Measurements from ENCODE around the gene PLXNA1. TPM values are rescaled to one million over a fixed set of nuclear protein-coding genes. Genes with fewer than 3 reads are reported as not detected.

The PLXNA1 gene
- total RNA-seq, 1 experiment from 2014 or later = 30.3 TPM

GRCh38 chr3:127022849-127023248 is 39.9 kb downstream of the PLXNA1 start:
- no peaks in the 10 kb centered on the region for H3K27me3 ChIP-seq (ENCODE audit: insufficient read depth, low read length)
- DNase-seq (ENCODE audit: low read depth, low spot score) = no peak
- no peaks in the 10 kb centered on the region for H3K79me2 ChIP-seq (ENCODE audit: insufficient read depth, low read length)
- ChIA-PET CTCF (no interaction called here), POLR2A (no interaction called here), RAD21 (ENCODE audit: low non-redundant PET in 1 of 2, low total read pairs in 2 of 2, uncharacterized antibody in 2 of 2, unreplicated experiment in 2 of 2) (no interaction called here)
- H4K20me1 ChIP-seq (ENCODE audit: insufficient read depth) = no peaks in the 10 kb centered on the region
- no TSS peak for BruUV-seq (replicated peaks)
- H3K27ac ChIP-seq (ENCODE audit: low read depth, low read length) = no peak overlapping the region
- no peak overlapping the region for H3K4me3 ChIP-seq (replicated peaks in 1 of 2; ENCODE audit: low read depth in 1 of 2, low read length in 2 of 2)
- intact Hi-C loops (cut with micrococcal nuclease) = no loop called here
- no peaks in the 10 kb centered on the region for H3K4me1 ChIP-seq (ENCODE audit: control insufficient read depth in 1 of 2, insufficient read depth in 2 of 2, low read length in 2 of 2)
- TF ChIP-seq SRF (IDR thresholded peaks at IDR 0.05; ENCODE audit: low read depth) = no peak
- TF ChIP-seq ZFX (IDR thresholded peaks at IDR 0.05) = no peak
- no peak for TF ChIP-seq POLR2A (IDR thresholded peaks at IDR 0.05; ENCODE audit: borderline replicate concordance, extremely low read depth, insufficient read depth, insufficient read length)
- no peak for TF ChIP-seq FOSL1 (IDR thresholded peaks at IDR 0.05; ENCODE audit: low read depth)
- TF ChIP-seq POLR2AphosphoS5 (IDR thresholded peaks at IDR 0.05; ENCODE audit: low read depth, low read length) = no peak
- no peak for TF ChIP-seq ZNF274 (IDR thresholded peaks at IDR 0.05; ENCODE audit: low read depth, low read length)
- no peak for ATAC-seq
- no peak overlapping the region for H3K4me2 ChIP-seq (ENCODE audit: low read length)
- no peak overlapping the region for H2AFZ ChIP-seq (ENCODE audit: low read depth, low read length, poor library complexity, severe bottlenecking)
- H3K9me3 ChIP-seq (ENCODE audit: control insufficient read depth in 1 of 2, insufficient read depth in 1 of 2, low read depth in 1 of 2, low read length in 2 of 2) = no peaks in the 10 kb centered on the region
- peaks cover 13 to 17% of the 10 kb centered on the region in 2 experiments; a peak in 2 of 4 replicates for H3K36me3 ChIP-seq (ENCODE audit: control insufficient read depth in 1 of 2, insufficient read depth in 2 of 2, low read length in 2 of 2)
- H3K9ac ChIP-seq (ENCODE audit: low read length) = no peak overlapping the region
- no peaks in the 10 kb centered on the region for H3K9me2 ChIP-seq (ENCODE audit: insufficient read depth)

- POLR2A ChIA-PET = no interaction called here
- Histone ChIP-seq H3K27ac (ENCODE audit: low read depth, low read length) (no peak overlapping the region), H3K4me2 (ENCODE audit: low read length) (no peak overlapping the region), H3K4me3 (replicated peaks in 1 of 2; ENCODE audit: low read depth in 1 of 2, low read length in 2 of 2) (no peak overlapping the region), H3K9ac (ENCODE audit: low read length) (no peak overlapping the region), H2AFZ (ENCODE audit: low read depth, low read length, poor library complexity, severe bottlenecking) (no peak overlapping the region), H3K27me3 (ENCODE audit: insufficient read depth, low read length) (no peaks in the 10 kb centered on the region), H4K20me1 (ENCODE audit: insufficient read depth) (no peaks in the 10 kb centered on the region), H3K4me1 (ENCODE audit: control insufficient read depth in 1 of 2, insufficient read depth in 2 of 2, low read length in 2 of 2) (no peaks in the 10 kb centered on the region), H3K9me3 (ENCODE audit: control insufficient read depth in 1 of 2, insufficient read depth in 1 of 2, low read depth in 1 of 2, low read length in 2 of 2) (no peaks in the 10 kb centered on the region), H3K9me2 (ENCODE audit: insufficient read depth) (no peaks in the 10 kb centered on the region), H3K36me3 (ENCODE audit: control insufficient read depth in 1 of 2, insufficient read depth in 2 of 2, low read length in 2 of 2) (peaks cover 13 to 14% of the 10 kb centered on the region in 2 experiments; a peak in 2 of 4 replicates), H3K79me2 (ENCODE audit: insufficient read depth, low read length) (no peaks in the 10 kb centered on the region)
- RAD21 ChIA-PET (ENCODE audit: low non-redundant PET in 1 of 2, low total read pairs in 2 of 2, uncharacterized antibody in 2 of 2, unreplicated experiment in 2 of 2) = no interaction called here
- no peak for DNase-seq (ENCODE audit: low read depth, low spot score)
- intact Hi-C loops (cut with micrococcal nuclease) = no loop called here
- TF ChIP-seq TCF7L2 (IDR thresholded peaks at IDR 0.05; ENCODE audit: borderline replicate concordance, extremely low read depth, insufficient read depth, insufficient read length) = no peak
- TF ChIP-seq YY1 (IDR thresholded peaks at IDR 0.05; ENCODE audit: extremely low read depth, insufficient replicate concordance, low read depth, low read length) = no peak
- no peak for TF ChIP-seq FOSL1 (IDR thresholded peaks at IDR 0.05; ENCODE audit: low read depth)
- no peak for TF ChIP-seq ZBTB33 (IDR thresholded peaks at IDR 0.05; ENCODE audit: extremely low read depth, insufficient replicate concordance, low read length)
- no peak for TF ChIP-seq EZH2phosphoT487 (IDR thresholded peaks at IDR 0.05; ENCODE audit: borderline replicate concordance)
- no peak for TF ChIP-seq ELF1 (IDR thresholded peaks at IDR 0.05; ENCODE audit: borderline replicate concordance, low read depth)
- TF ChIP-seq CBX3 (IDR thresholded peaks at IDR 0.05; ENCODE audit: low read depth) = no peak
- TF ChIP-seq POLR2AphosphoS5 (IDR thresholded peaks at IDR 0.05; ENCODE audit: low read depth, low read length) = no peak
- no peak for TF ChIP-seq RAD21 (IDR thresholded peaks at IDR 0.05; ENCODE audit: low read depth)
- TF ChIP-seq JUND (IDR thresholded peaks at IDR 0.05) = no peak
- BruUV-seq (replicated peaks) = no TSS peak
- no peak for ATAC-seq
- CTCF ChIA-PET = no interaction called here
Observed at GRCh38 chr3:127025456-127025855, 42.5 kb downstream of the PLXNA1 start.
